Measurements from ENCODE around the gene CDK5.

CDK5 gene

DNA sequence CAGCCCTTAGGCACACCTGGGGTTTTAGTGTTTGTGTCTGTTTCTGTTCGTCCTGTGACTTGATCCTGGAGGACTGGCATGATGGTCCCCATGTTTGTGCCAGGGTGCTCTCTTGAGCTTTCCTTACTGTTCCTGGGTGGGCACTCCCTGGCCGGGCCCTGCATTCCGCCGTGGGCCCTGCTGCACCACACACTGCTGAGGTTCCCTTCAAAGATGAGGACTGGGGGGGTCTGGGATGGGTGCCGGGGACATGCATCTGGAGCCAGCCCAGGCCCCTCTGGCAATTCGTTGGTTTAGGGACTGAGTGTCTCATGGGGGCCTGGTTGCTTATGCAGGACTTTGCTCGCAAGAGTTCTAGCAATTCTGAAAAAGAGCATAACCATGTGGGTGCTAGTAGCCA is 33.3 kb upstream of the CDK5 start:
- H3K27ac ChIP-seq, result peak overlapping the region; percentile 97; the same call in 1 of the 2 replicates
- TF ChIP-seq CTCF (conservative IDR thresholded peaks at IDR 0.05), result no peak

GRCh38 chr7:151089893-151090730 is 32.4 kb upstream of the CDK5 start:
- no peak for TF ChIP-seq CTCF (conservative IDR thresholded peaks at IDR 0.05)
- peak overlapping the region; percentile 97 for H3K27ac ChIP-seq

GRCh38 chr7:151088856-151089699 is 31.4 kb upstream of the CDK5 start:
- peak overlapping the region; percentile 97 for H3K27ac ChIP-seq
- no peak for TF ChIP-seq CTCF (conservative IDR thresholded peaks at IDR 0.05)

DNA sequence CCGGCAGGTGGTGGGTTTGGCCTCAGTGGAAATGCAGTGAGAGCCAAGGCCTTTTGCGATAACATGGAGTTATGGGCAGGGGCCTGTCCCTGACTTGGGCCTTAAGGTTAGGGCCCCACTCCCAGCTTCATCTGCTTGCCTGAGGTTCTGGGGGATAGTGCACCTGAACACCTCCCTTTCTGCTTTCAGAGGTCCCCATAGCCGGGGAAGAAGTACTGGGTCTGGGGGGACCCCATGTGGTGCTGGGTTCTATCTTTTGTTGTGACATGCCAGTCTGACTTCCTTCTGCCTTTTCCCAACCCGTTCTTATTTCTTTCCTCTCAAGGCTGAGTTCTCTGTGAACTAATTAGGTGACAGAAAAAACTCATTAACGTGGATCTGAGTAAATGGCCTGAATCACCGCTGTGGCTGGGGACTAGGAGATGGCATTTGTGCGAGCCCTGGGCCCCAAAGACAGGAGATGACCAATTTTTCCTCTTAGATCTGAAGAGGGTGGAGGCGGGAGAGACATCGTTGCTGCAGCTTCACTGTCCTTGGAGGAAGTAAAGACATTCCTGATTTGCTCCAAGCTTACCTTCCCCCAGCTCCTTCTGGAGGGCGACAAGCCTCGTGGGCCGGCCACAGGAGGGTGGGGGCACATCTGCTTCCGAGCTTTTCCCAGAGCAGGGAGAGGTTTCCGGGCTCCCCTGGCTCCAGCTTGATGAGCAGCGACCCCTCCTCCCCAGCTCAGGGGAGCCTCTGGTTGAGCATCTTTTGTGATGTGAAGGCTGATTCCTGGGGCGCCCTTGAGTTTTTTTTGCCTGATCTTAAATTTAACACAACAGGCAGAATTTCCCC is 30.5 kb upstream of the CDK5 start:
- TF ChIP-seq CTCF (conservative IDR thresholded peaks at IDR 0.05), result no peak
- peak overlapping the region; percentile 97 for H3K27ac ChIP-seq

DNA sequence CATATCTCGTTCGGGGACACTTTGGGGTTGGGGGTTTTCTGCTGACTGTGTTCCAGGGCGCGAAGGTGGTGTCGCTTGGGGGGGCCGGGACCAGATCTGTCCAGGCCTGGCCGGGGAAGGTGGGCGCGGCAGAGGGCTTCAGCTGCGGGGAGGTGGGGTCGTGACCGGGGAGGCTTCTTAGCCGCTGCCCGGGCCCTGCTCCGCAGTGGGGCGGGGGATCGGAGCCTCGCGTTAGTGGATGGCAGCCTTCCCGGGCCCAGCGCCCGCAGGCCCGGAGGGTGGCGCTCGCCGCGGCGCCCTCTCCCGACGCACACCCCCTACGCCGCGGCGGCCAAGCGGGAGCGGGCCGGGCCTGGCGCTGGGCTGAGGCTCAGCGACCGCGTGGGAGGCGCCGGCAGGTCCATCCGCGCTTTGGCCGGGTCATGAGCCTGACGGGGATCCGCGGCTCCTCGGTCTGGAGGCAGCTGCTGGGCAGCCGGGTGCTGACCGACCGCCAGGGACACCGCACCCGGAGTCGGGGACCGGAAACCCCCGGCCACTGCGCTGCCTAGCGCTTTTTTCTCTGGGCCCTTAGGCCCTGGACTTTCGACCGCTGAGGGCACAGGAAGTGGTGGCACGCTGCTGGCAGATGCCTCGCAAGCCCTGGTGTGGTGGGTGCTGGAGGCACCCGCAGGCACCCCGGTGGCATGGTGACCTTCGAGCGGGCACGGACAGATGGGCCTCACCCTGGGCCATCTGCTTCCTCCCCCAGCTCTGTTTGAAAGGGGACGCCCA is 29.7 kb upstream of the CDK5 start:
- TF ChIP-seq CTCF (conservative IDR thresholded peaks at IDR 0.05), result peak; percentile 70
- peak overlapping the region; percentile 97 for H3K27ac ChIP-seq

- no peak for TF ChIP-seq CTCF (conservative IDR thresholded peaks at IDR 0.05)
- peak overlapping the region; percentile 97 for H3K27ac ChIP-seq
Measured at GRCh38 chr7:151086802-151087244, 29.1 kb upstream of the CDK5 start.
